ENCODE results near the gene CFAP45. TPM values are rescaled to one million over a fixed set of nuclear protein-coding genes. Genes with fewer than 3 reads are reported as not detected.

Gene CFAP45
- total and polyA plus RNA-seq, 7 experiments from 2014 or later, result 0.17 to 2.8 (median 0.87) TPM

GRCh38 chr1:159929155-159930051 is 29.4 kb upstream of the CFAP45 start:
- H3K9me3 Mint-ChIP-seq, result peaks cover 0 to 2% (median 0%) of the 10 kb centered on the region in 11 donors
- no peak for ATAC-seq
- H3K4me1 ChIP-seq (ENCODE audit: control insufficient read depth in 2 of 2, insufficient read depth in 2 of 2, low read length in 2 of 2), result peaks cover 6 to 8% of the 10 kb centered on the region in 2 donors
- peak overlapping the region in 3 of 9 donors; percentile 31 to 70 (median 58) for H3K27ac Mint-ChIP-seq
- no peak overlapping the region for H3K4me3 ChIP-seq (ENCODE audit: low read length)
- H3K4me3 Mint-ChIP-seq, result peak overlapping the region in 1 of 10 donors; percentile 41
- no peak overlapping the region for H3K27ac ChIP-seq (ENCODE audit: low read depth, low read length)
- H3K9me3 ChIP-seq (ENCODE audit: control insufficient read depth in 2 of 3, low read length in 3 of 3), result no peaks in the 10 kb centered on the region
- peaks cover 0 to 2% (median 0%) of the 10 kb centered on the region in 5 donors for H3K36me3 Mint-ChIP-seq
- H3K27me3 Mint-ChIP-seq, result peaks cover 0 to 6% (median 0%) of the 10 kb centered on the region in 5 donors
- H3K27me3 ChIP-seq (ENCODE audit: control insufficient read depth in 2 of 2, insufficient read depth in 2 of 2, low read length in 2 of 2), result no peaks in the 10 kb centered on the region
- H3K4me1 Mint-ChIP-seq, result peaks cover 8 to 18% (median 15%) of the 10 kb centered on the region in 7 donors
- intact Hi-C loops (cut with micrococcal nuclease), result loop anchor here (10.0 kb wide), 5 partner anchors 415 to 1835 kb away; partner anchors contain the start of genes ATF6 (in 1 of the 2), COPA (in 1 of the 2), FCGR3A (in 1 of the 2) and FCRLB (in 1 of the 2)
- H3K36me3 ChIP-seq (ENCODE audit: control insufficient read depth in 2 of 3, insufficient read depth in 3 of 3, low read length in 3 of 3), result peaks cover 0 to 9% (median 0%) of the 10 kb centered on the region in 3 experiments
- ChIA-PET CTCF (no interaction called here), POLR2A (no interaction called here)
- peak in 1 of 9 donors; percentile 4 for DNase-seq

GRCh38 chr1:159928491-159929050 is 28.6 kb upstream of the CFAP45 start:
- H3K27ac ChIP-seq (ENCODE audit: low read depth, low read length), result no peak overlapping the region
- H3K9me3 Mint-ChIP-seq, result peaks cover 0 to 7% (median 0%) of the 10 kb centered on the region in 11 donors
- peaks cover 6 to 8% of the 10 kb centered on the region in 2 donors for H3K4me1 ChIP-seq (ENCODE audit: control insufficient read depth in 2 of 2, insufficient read depth in 2 of 2, low read length in 2 of 2)
- H3K4me3 Mint-ChIP-seq, result no peak overlapping the region
- no peak overlapping the region for H3K4me3 ChIP-seq (ENCODE audit: low read length)
- H3K36me3 ChIP-seq (ENCODE audit: control insufficient read depth in 2 of 3, insufficient read depth in 3 of 3, low read length in 3 of 3), result peaks cover 0 to 10% (median 0%) of the 10 kb centered on the region in 3 experiments
- peaks cover 0 to 11% (median 0%) of the 10 kb centered on the region in 5 donors for H3K27me3 Mint-ChIP-seq
- intact Hi-C loops (cut with micrococcal nuclease), result loop anchor here (10.0 kb wide), 5 partner anchors 416 to 1836 kb away; partner anchors contain the start of genes ATF6 (in 1 of the 2), COPA (in 1 of the 2), FCGR3A (in 1 of the 2) and FCRLB (in 1 of the 2)
- peaks cover 0 to 7% (median 0%) of the 10 kb centered on the region in 5 donors for H3K36me3 Mint-ChIP-seq
- H3K27me3 ChIP-seq (ENCODE audit: control insufficient read depth in 2 of 2, insufficient read depth in 2 of 2, low read length in 2 of 2), result no peaks in the 10 kb centered on the region
- peaks cover 8 to 21% (median 19%) of the 10 kb centered on the region in 7 donors for H3K4me1 Mint-ChIP-seq
- H3K9me3 ChIP-seq (ENCODE audit: control insufficient read depth in 2 of 3, low read length in 3 of 3), result no peaks in the 10 kb centered on the region
- DNase-seq (peak in 1 of 9 donors; percentile 2), ATAC-seq (no peak)
- POLR2A ChIA-PET, result no interaction called here
- H3K27ac Mint-ChIP-seq, result no peak overlapping the region
- CTCF ChIA-PET, result no interaction called here

- ChIA-PET POLR2A (no interaction called here), CTCF (no interaction called here)
- no peak overlapping the region for H3K4me3 Mint-ChIP-seq
- H3K9me3 Mint-ChIP-seq, result peaks cover 0 to 10% (median 0%) of the 10 kb centered on the region in 11 donors
- Histone ChIP-seq H3K4me1 (ENCODE audit: control insufficient read depth in 2 of 2, insufficient read depth in 2 of 2, low read length in 2 of 2) (peaks cover 9 to 11% of the 10 kb centered on the region in 2 donors), H3K27ac (ENCODE audit: low read depth, low read length) (no peak overlapping the region), H3K9me3 (ENCODE audit: control insufficient read depth in 2 of 3, low read length in 3 of 3) (no peaks in the 10 kb centered on the region), H3K4me3 (ENCODE audit: low read length) (no peak overlapping the region), H3K27me3 (ENCODE audit: control insufficient read depth in 2 of 2, insufficient read depth in 2 of 2, low read length in 2 of 2) (no peaks in the 10 kb centered on the region), H3K36me3 (ENCODE audit: control insufficient read depth in 2 of 3, insufficient read depth in 3 of 3, low read length in 3 of 3) (peaks cover 0 to 10% (median 0%) of the 10 kb centered on the region in 3 experiments)
- ATAC-seq (no peak), DNase-seq (peak in 1 of 9 donors; percentile 6)
- intact Hi-C loops (cut with micrococcal nuclease), result loop anchor here (10.0 kb wide), 5 partner anchors 417 to 1837 kb away; partner anchors contain the start of genes ATF6 (in 1 of the 2), COPA (in 1 of the 2), FCGR3A (in 1 of the 2) and FCRLB (in 1 of the 2)
- peaks cover 0 to 11% (median 0%) of the 10 kb centered on the region in 5 donors for H3K27me3 Mint-ChIP-seq
- peaks cover 0 to 10% (median 0%) of the 10 kb centered on the region in 5 donors for H3K36me3 Mint-ChIP-seq
- peaks cover 15 to 28% (median 24%) of the 10 kb centered on the region in 7 donors for H3K4me1 Mint-ChIP-seq
- peak overlapping the region in 1 of 9 donors; percentile 34 for H3K27ac Mint-ChIP-seq
These were observed 28.0 kb upstream of the CFAP45 start for GRCh38 chr1:159927849-159928431.

- ChIA-PET CTCF (interaction anchor here (6.3 kb wide), 1 partner anchor 35 kb away, joined by 34 read pairs; no protein-coding TSS in a partner anchor), POLR2A (no interaction called here)
- H3K9me3 Mint-ChIP-seq, result peaks cover 0 to 10% (median 0%) of the 10 kb centered on the region in 11 donors
- peaks cover 0 to 11% (median 0%) of the 10 kb centered on the region in 5 donors for H3K27me3 Mint-ChIP-seq
- no peak overlapping the region for H3K27ac ChIP-seq (ENCODE audit: low read depth, low read length)
- peaks cover 0 to 10% (median 0%) of the 10 kb centered on the region in 3 experiments for H3K36me3 ChIP-seq (ENCODE audit: control insufficient read depth in 2 of 3, insufficient read depth in 3 of 3, low read length in 3 of 3)
- peak overlapping the region in 6 of 9 donors; percentile 25 to 99 (median 96) for H3K27ac Mint-ChIP-seq
- peaks cover 17 to 34% (median 29%) of the 10 kb centered on the region in 7 donors for H3K4me1 Mint-ChIP-seq
- no peaks in the 10 kb centered on the region for H3K9me3 ChIP-seq (ENCODE audit: control insufficient read depth in 2 of 3, low read length in 3 of 3)
- H3K36me3 Mint-ChIP-seq, result peaks cover 0 to 12% (median 0%) of the 10 kb centered on the region in 5 donors
- H3K4me3 Mint-ChIP-seq, result peak overlapping the region in 3 of 10 donors; percentile 38 to 98 (median 88)
- no peak overlapping the region for H3K4me3 ChIP-seq (ENCODE audit: low read length)
- ATAC-seq (no peak), DNase-seq (peak in 1 of 9 donors; percentile 6)
- peaks cover 15 to 17% of the 10 kb centered on the region in 2 donors for H3K4me1 ChIP-seq (ENCODE audit: control insufficient read depth in 2 of 2, insufficient read depth in 2 of 2, low read length in 2 of 2)
- H3K27me3 ChIP-seq (ENCODE audit: control insufficient read depth in 2 of 2, insufficient read depth in 2 of 2, low read length in 2 of 2), result no peaks in the 10 kb centered on the region
- intact Hi-C loops (cut with micrococcal nuclease), result loop anchor here (10.0 kb wide), 5 partner anchors 417 to 1837 kb away; partner anchors contain the start of genes ATF6 (in 1 of the 2), COPA (in 1 of the 2), FCGR3A (in 1 of the 2) and FCRLB (in 1 of the 2)
These were observed 27.4 kb upstream of the CFAP45 start for GRCh38 chr1:159927211-159927848.

GRCh38 chr1:159925719-159926078 is 25.7 kb upstream of the CFAP45 start:
- Mint-ChIP-seq H3K9me3 (peaks cover 0 to 10% (median 0%) of the 10 kb centered on the region in 11 donors), H3K27me3 (peaks cover 0 to 11% (median 0%) of the 10 kb centered on the region in 5 donors), H3K4me3 (peak overlapping the region; percentile 88 to 99 (median 94)), H3K36me3 (peaks cover 0 to 23% (median 5%) of the 10 kb centered on the region in 5 donors), H3K27ac (peak overlapping the region; percentile 96 to 100 (median 98)), H3K4me1 (peaks cover 31 to 50% (median 44%) of the 10 kb centered on the region in 7 donors)
- ChIA-PET CTCF (interaction anchor here (1.3 to 6.3 kb wide), 4 partner anchors 17 to 121 kb away, joined by 4 to 34 read pairs (median 5); no protein-coding TSS in a partner anchor), POLR2A (interaction anchor here (0.6 to 4.6 kb wide), 9 partner anchors 8 to 913 kb away, joined by 3 to 30 read pairs (median 6); partner anchors contain the start of gene IGSF8)
- Histone ChIP-seq H3K4me1 (ENCODE audit: control insufficient read depth in 2 of 2, insufficient read depth in 2 of 2, low read length in 2 of 2) (peaks cover 27 to 32% of the 10 kb centered on the region in 2 donors), H3K36me3 (ENCODE audit: control insufficient read depth in 2 of 3, insufficient read depth in 3 of 3, low read length in 3 of 3) (peaks cover 0 to 12% (median 0%) of the 10 kb centered on the region in 3 experiments), H3K4me3 (ENCODE audit: low read length) (peak overlapping the region; percentile 95), H3K27ac (ENCODE audit: low read depth, low read length) (peak overlapping the region; percentile 95), H3K9me3 (ENCODE audit: control insufficient read depth in 2 of 3, low read length in 3 of 3) (no peaks in the 10 kb centered on the region), H3K27me3 (ENCODE audit: control insufficient read depth in 2 of 2, insufficient read depth in 2 of 2, low read length in 2 of 2) (no peaks in the 10 kb centered on the region)
- DNase-seq (no peak), ATAC-seq (peak; percentile 0)
- intact Hi-C loops (cut with micrococcal nuclease), result loop anchor here (1.0 to 10.0 kb wide), 14 partner anchors 11 to 1839 kb away; partner anchors contain the start of genes ATF6 (in 1 of the 2), COPA (in 1 of the 2), DUSP23 (in 1 of the 2) and FCGR3A (in 1 of the 2)
